H1 (cell line): ENCODE data around the gene RMND1. TPM values are rescaled to one million over a fixed set of nuclear protein-coding genes. Genes with fewer than 3 reads are reported as not detected.

Source experiments
- CTCF ChIA-PET: fragments of 300-600 bp; sonication (Branson Sonifier 250); formaldehyde crosslinking; loops from one replicate; lab custom pipeline; 2021; ENCODE audit not compliant: partially characterized antibody; lab: Charles Lee
- POLR2A ChIA-PET: fragments of 300-600 bp; sonication (Branson Sonifier 250); formaldehyde crosslinking; loops from one replicate; lab custom pipeline; 2021; ENCODE audit warnings: inconsistent platforms; ENCODE audit not compliant: partially characterized antibody; lab: Charles Lee
- DNase-seq, 2 experiments: peaks; one replicate each; pipeline versions ENCODE4 v3.0.0 to v3.0.0-alpha.2; 2010 to 2022; ENCODE audit warnings: low spot score in 2 of 2, low read depth in 1 of 2, mixed read lengths in 1 of 2
- FAIRE-seq: peaks from 2 replicates; lab custom pipeline; 2011; peaks lifted over from hg19 to GRCh38; lab: Jason Lieb, UNC
- H2AFZ ChIP-seq: 2 replicates; pipeline ENCODE4 v1.8.1; 2012; ENCODE audit warnings: low read length, inconsistent platforms
- H2AK5ac ChIP-seq: 2 replicates; pipeline ENCODE4 v1.6.1; 2013; ENCODE audit warnings: low read depth, low read length
- H2BK120ac ChIP-seq: replicated peaks from 2 replicates; pipeline ENCODE3; 2013; ENCODE audit warnings: low read depth, low read length, inconsistent platforms
- H2BK12ac ChIP-seq: 2 replicates; pipeline ENCODE4 v1.6.1; 2013; ENCODE audit warnings: low read depth, low read length
- H2BK15ac ChIP-seq: 2 replicates; pipeline ENCODE4 v1.6.1; 2013; ENCODE audit warnings: low read length
- H2BK20ac ChIP-seq: 2 replicates; pipeline ENCODE4 v1.6.1; 2013; ENCODE audit warnings: low read length
- H2BK5ac ChIP-seq: 2 replicates; pipeline ENCODE4 v1.6.1; 2013; ENCODE audit warnings: low read depth, low read length
- H3K14ac ChIP-seq: 2 replicates; pipeline ENCODE4 v1.6.1; 2013; ENCODE audit warnings: inconsistent platforms; ENCODE audit not compliant: insufficient read length
- H3K18ac ChIP-seq: 2 replicates; pipeline ENCODE4 v1.6.1; 2013; ENCODE audit warnings: low read length; ENCODE audit errors: extremely low read depth
- H3K23ac ChIP-seq: 2 replicates; pipeline ENCODE4 v1.6.1; 2013; ENCODE audit warnings: inconsistent platforms; ENCODE audit not compliant: insufficient read length
- H3K23me2 ChIP-seq: 2 replicates; pipeline ENCODE4 v1.6.1; 2013; ENCODE audit warnings: low read depth, low read length
- H3K27ac ChIP-seq: 2 replicates; pipeline ENCODE4 v1.6.1; 2011; ENCODE audit warnings: low read depth, low read length, inconsistent platforms
- H3K27me3 ChIP-seq, 4 experiments: replicated peaks in 1 of 4; 1 replicate in 1 of 4; 2 replicates in 3 of 4; pipeline versions ENCODE4 v1.6.1 to v1.8.1; 2011 to 2013; ENCODE audit warnings: low read length in 3 of 4, mild to moderate bottlenecking in 3 of 4, inconsistent platforms in 2 of 4, mixed read lengths in 2 of 4, moderate library complexity in 1 of 4; ENCODE audit not compliant: control insufficient read depth in 3 of 4, insufficient read depth in 3 of 4; ENCODE audit errors: extremely low read depth in 1 of 4
- H3K36me3 ChIP-seq, 4 experiments: 2 replicates each; pipeline versions ENCODE4 v1.6.1 to v1.8.1; 2011 to 2013; ENCODE audit warnings: mild to moderate bottlenecking in 4 of 4, low read length in 3 of 4, moderate library complexity in 2 of 4, control low read depth in 1 of 4, inconsistent platforms in 1 of 4; ENCODE audit not compliant: insufficient read depth in 4 of 4, control insufficient read depth in 2 of 4
- H3K4ac ChIP-seq: replicated peaks from 2 replicates; pipeline ENCODE3; 2013; ENCODE audit warnings: low read length, low read depth, mixed read lengths, inconsistent platforms; ENCODE audit not compliant: insufficient read length
- H3K4me1 ChIP-seq, 4 experiments: replicated peaks in 1 of 4; 1 replicate in 1 of 4; 2 replicates in 3 of 4; pipeline versions ENCODE4 v1.6.1 to v1.8.1; 2011 to 2013; ENCODE audit warnings: low read length in 3 of 4, inconsistent platforms in 2 of 4, mixed read lengths in 1 of 4; ENCODE audit not compliant: insufficient read depth in 4 of 4, control insufficient read depth in 3 of 4
- H3K4me2 ChIP-seq, 2 experiments: 2 replicates each; pipeline versions ENCODE4 v1.6.1 to v1.8.1; 2011 to 2013; ENCODE audit warnings: low read depth in 2 of 2, low read length in 2 of 2, control low read depth in 1 of 2, inconsistent platforms in 1 of 2, mild to moderate bottlenecking in 1 of 2; ENCODE audit not compliant: insufficient read depth in 1 of 2
- H3K4me3 ChIP-seq, 4 experiments: fragments of 200-600, 300-600 bp in 1 of 4; sonication (generic), shearing (Covaris generic), sonication (Bioruptor Twin) in 1 of 4; 2 replicates each; pipeline versions ENCODE4 v1.5.1 to v1.8.1; 2011 to 2016; ENCODE audit warnings: low read length in 4 of 4, low read depth in 3 of 4, control low read depth in 2 of 4, inconsistent platforms in 2 of 4, mild to moderate bottlenecking in 2 of 4, mixed read lengths in 1 of 4, moderate library complexity in 1 of 4; ENCODE audit not compliant: insufficient read depth in 2 of 4; ENCODE audit errors: extremely low read depth in 1 of 4
- H3K56ac ChIP-seq: replicated peaks from 2 replicates; pipeline ENCODE3; 2013; ENCODE audit warnings: low read depth, mild to moderate bottlenecking, mixed read lengths, low read length, inconsistent platforms; ENCODE audit not compliant: insufficient read length
- H3K79me1 ChIP-seq: 2 replicates; pipeline ENCODE4 v1.6.1; 2013; ENCODE audit warnings: low read depth, low read length, control low read depth
- H3K79me2 ChIP-seq, 2 experiments: 2 replicates each; pipeline versions ENCODE4 v1.6.1 to v1.8.1; 2012 to 2013; ENCODE audit warnings: low read length in 2 of 2, mild to moderate bottlenecking in 2 of 2, inconsistent platforms in 1 of 2; ENCODE audit not compliant: insufficient read depth in 2 of 2, control insufficient read depth in 1 of 2
- H3K9ac ChIP-seq, 4 experiments: replicated peaks in 1 of 4; 1 replicate in 1 of 4; 2 replicates in 3 of 4; pipeline versions ENCODE4 v1.6.1 to v1.8.1; 2011 to 2013; ENCODE audit warnings: low read depth in 3 of 4, low read length in 3 of 4, control low read depth in 2 of 4, mild to moderate bottlenecking in 2 of 4, moderate library complexity in 2 of 4, inconsistent platforms in 1 of 4; ENCODE audit errors: extremely low read depth in 1 of 4
- H3K9me3 ChIP-seq, 2 experiments: 2 replicates each; pipeline versions ENCODE4 v1.6.1 to v1.8.1; 2012 to 2013; ENCODE audit warnings: mild to moderate bottlenecking in 2 of 2, moderate library complexity in 2 of 2, control low read depth in 1 of 2, inconsistent platforms in 1 of 2, low read depth in 1 of 2, low read length in 1 of 2, mixed read lengths in 1 of 2; ENCODE audit not compliant: insufficient read depth in 2 of 2
- H4K20me1 ChIP-seq, 2 experiments: replicated peaks in 1 of 2; 2 replicates each; pipeline versions ENCODE3 to v1.8.1; 2011 to 2013; ENCODE audit warnings: inconsistent platforms in 2 of 2, low read length in 2 of 2, mild to moderate bottlenecking in 1 of 2; ENCODE audit not compliant: insufficient read depth in 2 of 2, control insufficient read depth in 1 of 2
- H4K5ac ChIP-seq: 2 replicates; pipeline ENCODE4 v1.6.1; 2013; ENCODE audit warnings: low read length, low read depth, mixed read lengths, inconsistent platforms; ENCODE audit not compliant: insufficient read length
- H4K8ac ChIP-seq: 2 replicates; pipeline ENCODE4 v1.8.0; 2013; ENCODE audit warnings: mild to moderate bottlenecking, moderate library complexity, low read length, inconsistent platforms; ENCODE audit not compliant: insufficient read depth; ENCODE audit errors: extremely low read depth
- H4K91ac ChIP-seq: replicated peaks from 2 replicates; pipeline ENCODE3; 2013; ENCODE audit warnings: low read length, mixed read lengths, inconsistent platforms; ENCODE audit not compliant: insufficient read length
- GABPA ChIP-seq: IDR thresholded peaks from 2 replicates; pipeline ENCODE4 v1.6.1; 2011; ENCODE audit warnings: mild to moderate bottlenecking, low read length, moderate library complexity, borderline replicate concordance; ENCODE audit not compliant: insufficient read depth
- NANOG ChIP-seq: IDR thresholded peaks from 2 replicates; pipeline ENCODE4 v1.6.1; 2011; ENCODE audit warnings: low read length, low read depth, mild to moderate bottlenecking, inconsistent platforms; ENCODE audit not compliant: insufficient read depth, poor library complexity, severe bottlenecking
- RNF2 ChIP-seq: fragments of 200-900, 300-1000 bp; sonication (generic); IDR thresholded peaks from 2 replicates; pipeline ENCODE4 v1.7.1; 2016; ENCODE audit warnings: borderline replicate concordance, low read depth, mild to moderate bottlenecking, antibody characterized with exemption, low read length; ENCODE audit not compliant: poor library complexity, severe bottlenecking; ENCODE audit errors: missing control alignments
- YY1 ChIP-seq: IDR thresholded peaks from 2 replicates; pipeline ENCODE4 v1.6.1; 2011; ENCODE audit warnings: low read depth, mild to moderate bottlenecking, low read length
- WGBS, 2 experiments: shearing (Covaris generic) in 1 of 2; methylation state at CpG; one replicate each; pipeline versions ENCODE4 v1.1.6 to v1.1.7; 2013 to 2015; ENCODE audit warnings: low lambda C conversion rate in 2 of 2, mixed read lengths in 2 of 2, inconsistent platforms in 1 of 2, low coverage in 1 of 2, missing lambda C conversion rate in 1 of 2; ENCODE audit not compliant: insufficient replicate concordance in 2 of 2, insufficient coverage in 1 of 2, insufficient read length in 1 of 2; ENCODE audit errors: extremely low coverage in 1 of 2, missing lambda C conversion rate in 1 of 2; 5-methylcytosine and 5-hydroxymethylcytosine counted together
- polyA plus RNA-seq, 7 experiments: library from polyadenylated mRNA; depleted of rRNA in 3 of 7; stranded (reverse) in 5 of 7; unstranded in 2 of 7; fragments of >200 nt in 5 of 7; fragments of 200-250 nt in 2 of 7; gene quantifications; 1 replicate in 5 of 7; 2 replicates in 1 of 7; 4 replicates in 1 of 7; pipeline versions ENCODE4 v1.2.1 to v1.2.3, GENCODE V29; 2011 to 2013; ENCODE audit warnings: missing spikeins in 2 of 7, mixed read lengths in 2 of 7
- total RNA-seq: library from RNA; stranded (reverse); fragmentation: NEBNext Ultra II Directional; extraction: Animal tissue kit (Norgen Biotek cat#: 25700); gene quantifications from 2 replicates; pipeline ENCODE4 v1.2.1, GENCODE V29; 2021
- TF ChIP-seq, protein P1 (sequence below): IDR thresholded peaks from 2 replicates; pipeline ENCODE4 v1.6.1; 2012; ENCODE audit warnings: low read length, inconsistent platforms

RMND1 gene
- total and polyA plus RNA-seq, 2 of the 8 experiments (the other 6 are each of a cell fraction or from before 2014, with no cell fraction given): 7.3 to 21.9 TPM

DNA sequence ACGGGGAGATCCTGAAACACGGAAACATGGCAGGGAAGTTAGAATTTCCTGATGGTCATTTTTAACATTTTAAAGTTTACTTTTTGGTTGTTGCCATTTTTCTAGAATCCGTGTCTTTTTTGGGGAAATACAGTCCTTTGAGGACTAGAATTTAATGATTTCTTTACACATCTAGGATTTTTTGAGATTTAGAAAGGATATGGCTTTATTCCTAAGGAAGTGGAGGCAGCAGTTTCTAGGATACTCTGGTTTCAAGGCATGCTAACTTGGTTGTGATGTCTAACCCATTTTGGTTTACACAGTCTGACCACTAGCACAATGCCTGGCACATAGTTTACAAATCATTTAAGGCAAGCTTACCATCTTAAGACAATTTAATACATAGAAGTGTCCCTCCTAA lies 59.5 kb downstream of the RMND1 start:
- no peak overlapping the region for H4K91ac ChIP-seq
- TF ChIP-seq, protein P1, sequence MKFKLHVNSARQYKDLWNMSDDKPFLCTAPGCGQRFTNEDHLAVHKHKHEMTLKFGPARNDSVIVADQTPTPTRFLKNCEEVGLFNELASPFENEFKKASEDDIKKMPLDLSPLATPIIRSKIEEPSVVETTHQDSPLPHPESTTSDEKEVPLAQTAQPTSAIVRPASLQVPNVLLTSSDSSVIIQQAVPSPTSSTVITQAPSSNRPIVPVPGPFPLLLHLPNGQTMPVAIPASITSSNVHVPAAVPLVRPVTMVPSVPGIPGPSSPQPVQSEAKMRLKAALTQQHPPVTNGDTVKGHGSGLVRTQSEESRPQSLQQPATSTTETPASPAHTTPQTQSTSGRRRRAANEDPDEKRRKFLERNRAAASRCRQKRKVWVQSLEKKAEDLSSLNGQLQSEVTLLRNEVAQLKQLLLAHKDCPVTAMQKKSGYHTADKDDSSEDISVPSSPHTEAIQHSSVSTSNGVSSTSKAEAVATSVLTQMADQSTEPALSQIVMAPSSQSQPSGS: no peak
- TF ChIP-seq GABPA: no peak
- TF ChIP-seq YY1: no peak
- no peak for TF ChIP-seq RNF2
- TF ChIP-seq NANOG: no peak
- DNase-seq (no peak), FAIRE-seq (no peak)
- no peak overlapping the region for H3K23ac ChIP-seq
- H3K23me2 ChIP-seq: peaks cover 8% of the 10 kb centered on the region
- peaks cover 0 to 9% (median 4%) of the 10 kb centered on the region in 4 experiments; a peak in 3 of 7 replicates for H3K4me1 ChIP-seq
- H3K4ac ChIP-seq: no peak overlapping the region
- H2BK15ac ChIP-seq: no peak overlapping the region
- peaks cover 0 to 6% (median 0%) of the 10 kb centered on the region in 4 experiments; a peak in 4 of 8 replicates for H3K36me3 ChIP-seq
- H4K20me1 ChIP-seq: peaks cover 6 to 13% of the 10 kb centered on the region in 2 experiments
- no peaks in the 10 kb centered on the region for H3K9me3 ChIP-seq
- no peak overlapping the region for H2BK5ac ChIP-seq
- no peak overlapping the region for H2AFZ ChIP-seq
- H3K18ac ChIP-seq: no peak overlapping the region
- peak overlapping the region; percentile 88 to 90 for H3K4me2 ChIP-seq
- peak overlapping the region; percentile 43 to 91 (median 85) for H3K4me3 ChIP-seq
- POLR2A ChIA-PET: interaction anchor here (5.9 kb wide), 1 partner anchor 13 kb away, joined by 60 read pairs; no protein-coding TSS in a partner anchor
- H3K79me1 ChIP-seq: no peaks in the 10 kb centered on the region
- H2AK5ac ChIP-seq: no peak overlapping the region
- H4K8ac ChIP-seq: no peak overlapping the region
- H3K27me3 ChIP-seq: no peaks in the 10 kb centered on the region
- no peak overlapping the region for H3K14ac ChIP-seq
- no peak overlapping the region for H2BK12ac ChIP-seq
- peaks cover 37 to 73% of the 10 kb centered on the region in 2 experiments for H3K79me2 ChIP-seq
- H3K56ac ChIP-seq: no peak overlapping the region
- H3K27ac ChIP-seq: peak overlapping the region; percentile 75
- no peak overlapping the region for H2BK20ac ChIP-seq
- 0% methylated on average over 3 of the region's 3 CpGs; no CpG with 5 or more reads in 1 of the 2 experiments for WGBS, 2 experiments
- H3K9ac ChIP-seq: peak overlapping the region; percentile 25 to 90 (median 70); a peak in 6 of 7 replicates
- CTCF ChIA-PET: interaction anchor here (1.5 kb wide), 1 partner anchor 13 kb away, joined by 7 read pairs; no protein-coding TSS in a partner anchor
- H2BK120ac ChIP-seq: no peak overlapping the region
- peak overlapping the region; percentile 48 for H4K5ac ChIP-seq
